K562 (cell line): Measurements from ENCODE around the gene MDN1. TPM values are rescaled to one million over a fixed set of nuclear protein-coding genes. Genes with fewer than 3 reads are reported as not detected.

Source experiments
- ATF3 ChIP-seq, 2 experiments: fragments of 450-650 bp in 1 of 2; sonication (generic) in 1 of 2; formaldehyde crosslinking in 1 of 2; IDR thresholded peaks in 1 of 2; conservative IDR thresholded peaks in 1 of 2; 2 replicates each; pipeline versions ENCODE4 v1.6.1 to v1.8.1; 2016 to 2023; ENCODE audit warnings: mild to moderate bottlenecking in 2 of 2, moderate library complexity in 2 of 2, inconsistent platforms in 1 of 2, missing genetic modification reagents in 1 of 2
- BRCA1 ChIP-seq, 2 experiments: fragments of 450-650 bp in 1 of 2; sonication (generic) in 1 of 2; formaldehyde crosslinking in 1 of 2; IDR thresholded peaks; 2 replicates each; pipeline versions ENCODE4 v1.5.0 to v1.6.1; 2017 to 2020; ENCODE audit warnings: mild to moderate bottlenecking in 1 of 2, missing genetic modification reagents in 1 of 2
- CEBPG ChIP-seq, 3 experiments: fragments of 200-800 bp in 1 of 3; sonication (Bioruptor generic) in 1 of 3; sonication (generic) in 1 of 3; formaldehyde crosslinking in 1 of 3; IDR thresholded peaks in 2 of 3; conservative IDR thresholded peaks in 1 of 3; 2 replicates each; pipeline versions ENCODE4 v1.6.1 to v1.8.0; 2016 to 2022; ENCODE audit warnings: missing compliant biosample characterization in 2 of 3, missing genetic modification characterization in 2 of 3, mild to moderate bottlenecking in 1 of 3, missing genetic modification reagents in 1 of 3
- CTCF ChIP-seq, 3 experiments: IDR thresholded peaks in 2 of 3; conservative IDR thresholded peaks in 1 of 3; 2 replicates each; pipeline ENCODE4 v1.5.1; 2011 to 2012; ENCODE audit warnings: low read length in 3 of 3, mild to moderate bottlenecking in 3 of 3, control low read depth in 2 of 3, improper control_type of control experiment in 1 of 3, inconsistent platforms in 1 of 3, low read depth in 1 of 3, mixed read lengths in 1 of 3, moderate library complexity in 1 of 3; ENCODE audit not compliant: insufficient read depth in 2 of 3
- FOXP1 ChIP-seq: sonication (generic); formaldehyde crosslinking; IDR thresholded peaks from 2 replicates; pipeline ENCODE4 v1.8.0; 2022; ENCODE audit warnings: mild to moderate bottlenecking, missing genetic modification reagents
- HNRNPH1 ChIP-seq: fragments of 200-400 bp; formaldehyde crosslinking; optimal IDR thresholded peaks from 2 replicates; pipeline ENCODE3; 2017; ENCODE audit warnings: low read depth, mild to moderate bottlenecking, low read length, moderate library complexity
- MBD1 ChIP-seq: fragments of 250-450 bp; sonication (Bioruptor Pico); IDR thresholded peaks from 2 replicates; pipeline ENCODE4 v1.8.0; 2022; ENCODE audit warnings: inconsistent platforms
- SMARCE1 ChIP-seq: fragments of 450-650 bp; IDR thresholded peaks from 2 replicates; pipeline ENCODE4 v1.7.1; 2016; ENCODE audit warnings: mild to moderate bottlenecking
- TARDBP ChIP-seq: fragments of 450-650 bp; IDR thresholded peaks from 2 replicates; pipeline ENCODE4 v1.6.1; 2016
- YBX1 ChIP-seq: fragments of 450-650 bp; IDR thresholded peaks from 2 replicates; pipeline ENCODE4 v1.7.1; 2016; ENCODE audit warnings: mild to moderate bottlenecking
- ZFP30 ChIP-seq: fragments of 250-450 bp; sonication (Bioruptor Pico); IDR thresholded peaks from 2 replicates; pipeline ENCODE4 v1.8.0; 2022; ENCODE audit warnings: moderate library complexity, mild to moderate bottlenecking, inconsistent platforms, borderline replicate concordance
- ZNF175 ChIP-seq: fragments of 200-800 bp; sonication (Bioruptor generic); IDR thresholded peaks from 2 replicates; pipeline ENCODE4 v1.6.1; 2016; ENCODE audit warnings: low read depth, mild to moderate bottlenecking, missing genetic modification characterization, missing compliant biosample characterization
- ZNF655 ChIP-seq: fragments of 250-450 bp; sonication (Bioruptor Pico); IDR thresholded peaks from 2 replicates; pipeline ENCODE4 v1.5.0; 2021
- polyA plus RNA-seq, 8 experiments: library from polyadenylated mRNA; depleted of rRNA in 4 of 8; stranded (reverse) in 5 of 8; unstranded in 3 of 8; fragments of >200 nt; fragmentation: Nextera tagmentation in 2 of 8; fragmentation: Illumina TruSeq in 1 of 8; extraction: Ambion mirVana in 2 of 8; extraction: Trizol in 1 of 8; gene quantifications; 2 replicates each; pipeline versions ENCODE4 v1.2.1 to v1.2.3, GENCODE V29; 2011 to 2014; ENCODE audit warnings: inconsistent platforms in 1 of 8, missing spikeins in 1 of 8
- total RNA-seq, 7 experiments: library from RNA; depleted of rRNA in 6 of 7; stranded (reverse); fragments of >200 nt in 6 of 7; fragmentation: Illumina TruSeq in 2 of 7; extraction: Trizol in 2 of 7; gene quantifications; 2 replicates each; pipeline versions ENCODE4 v1.2.1 to v1.2.3, GENCODE V29; 2011 to 2021; ENCODE audit warnings: low replicate concordance in 1 of 7

MDN1 gene
- total and polyA plus RNA-seq, 9 of the 15 experiments (the other 6 are each of a cell fraction or from before 2014, with no cell fraction given), result 25.6 to 93.6 (median 43.0) TPM

GRCh38 chr6:89819336-89820130 is at the start of gene MDN1 (continued):
- TF ChIP-seq ATF3 (IDR thresholded peaks at IDR 0.05), result peak; percentile 72
- no peak; the same call in 1 of the 2 replicates for TF ChIP-seq ATF3 (CRISPR knock-in tag; conservative IDR thresholded peaks at IDR 0.05)
- no peak for TF ChIP-seq CEBPG (CRISPR knock-in tag; IDR thresholded peaks at IDR 0.05)
- TF ChIP-seq CEBPG (tag; conservative IDR thresholded peaks at IDR 0.05 in 1 of 2, IDR thresholded peaks at IDR 0.05 in 1 of 2), result no peak
- no peak for TF ChIP-seq SMARCE1
- TF ChIP-seq BRCA1 (IDR thresholded peaks at IDR 0.05), result no peak
- no peak for TF ChIP-seq BRCA1 (CRISPR knock-in tag; IDR thresholded peaks at IDR 0.05)
- TF ChIP-seq CTCF (IDR thresholded peaks at IDR 0.05 in 2 of 3, conservative IDR thresholded peaks at IDR 0.05 in 1 of 3; ENCODE audit: insufficient read depth in 2 of 3, low read depth in 1 of 3, low read length in 3 of 3), result no peak
- no peak for TF ChIP-seq MBD1 (CRISPR knock-in tag)
- no peak for TF ChIP-seq ZNF175 (CRISPR knock-in tag)
- TF ChIP-seq YBX1, result no peak
- no peak for TF ChIP-seq ZNF655 (CRISPR knock-in tag)
- no peak for TF ChIP-seq HNRNPH1
- TF ChIP-seq ZFP30 (CRISPR knock-in tag), result no peak
- TF ChIP-seq TARDBP, result no peak
- peak; percentile 81 for TF ChIP-seq FOXP1 (CRISPR knock-in tag)
